SK-N-SH (cell line): ENCODE measurements around the gene SIT1. TPM values are rescaled to one million over a fixed set of nuclear protein-coding genes. Genes with fewer than 3 reads are reported as not detected.
"Not testable (repeated sequence)": the region's sequence is repeated elsewhere in the genome, so short reads cannot be mapped to it uniquely, and the experiment has no call there.

Source experiments
- CTCF ChIA-PET: fragments of 300-600, 350-600 bp; formaldehyde crosslinking; extraction: SDS; loops from one replicate; lab custom pipeline; 2021; lab: Yijun Ruan, JAX
- POLR2A ChIA-PET: fragments of 350-600 bp; sonication (Branson Sonifier 250); formaldehyde crosslinking; extraction: SDS; loops from one replicate; lab custom pipeline; 2020; ENCODE audit warnings: antibody characterized with exemption, inconsistent platforms; lab: Yijun Ruan, JAX
- DNase-seq: peaks from one replicate; pipeline ENCODE4 v3.0.0; 2012
- H2AFZ ChIP-seq: fragments of 200-600 bp; sonication (generic); 2 replicates; pipeline ENCODE4 v1.8.1; 2016; ENCODE audit warnings: antibody characterized with exemption, mild to moderate bottlenecking, low read depth
- H3F3A ChIP-seq: fragments of 200-600 bp; sonication (generic); replicated peaks from 2 replicates; pipeline ENCODE3; 2016; ENCODE audit warnings: antibody characterized with exemption, mild to moderate bottlenecking; ENCODE audit not compliant: insufficient read depth
- H3K27ac ChIP-seq, 2 experiments: fragments of 200-500 bp in 1 of 2; fragments of 200-600 bp in 1 of 2; sonication (Bioruptor generic) in 1 of 2; sonication (generic), shearing (Covaris generic) in 1 of 2; 2 replicates each; pipeline versions ENCODE4 v1.5.1 to v1.6.1; 2014 to 2016; ENCODE audit warnings: low read depth in 2 of 2, inconsistent platforms in 1 of 2, low read length in 1 of 2, mild to moderate bottlenecking in 1 of 2, mixed read lengths in 1 of 2
- H3K27me3 ChIP-seq: fragments of 200-600 bp; sonication (generic), shearing (Covaris generic); 2 replicates; pipeline ENCODE4 v1.6.1; 2016; ENCODE audit warnings: mixed run types; ENCODE audit not compliant: insufficient read depth
- H3K36me3 ChIP-seq, 2 experiments: fragments of 200-500 bp in 1 of 2; fragments of 200-600 bp in 1 of 2; sonication (Bioruptor generic) in 1 of 2; sonication (generic) in 1 of 2; replicated peaks in 1 of 2; 2 replicates each; pipeline versions ENCODE3 to v1.5.1; 2014 to 2016; ENCODE audit warnings: low read length in 1 of 2, mild to moderate bottlenecking in 1 of 2; ENCODE audit not compliant: insufficient read depth in 2 of 2, control insufficient read depth in 1 of 2
- H3K4me1 ChIP-seq, 2 experiments: fragments of 200-500 bp in 1 of 2; fragments of 200-600 bp in 1 of 2; sonication (Bioruptor generic) in 1 of 2; sonication (generic), shearing (Covaris generic) in 1 of 2; 2 replicates each; pipeline versions ENCODE4 v1.5.1 to v1.6.1; 2014 to 2016; ENCODE audit warnings: low read depth in 1 of 2, low read length in 1 of 2, mixed run types in 1 of 2; ENCODE audit not compliant: insufficient read depth in 2 of 2, control insufficient read depth in 1 of 2
- H3K4me2 ChIP-seq: fragments of 200-600 bp; sonication (generic), shearing (Covaris generic); 2 replicates; pipeline ENCODE4 v1.6.1; 2017; ENCODE audit warnings: mixed run types
- H3K4me3 ChIP-seq, 2 experiments: fragments of 200-500 bp in 1 of 2; fragments of 200-600 bp in 1 of 2; sonication (Bioruptor generic) in 1 of 2; sonication (generic), shearing (Covaris generic) in 1 of 2; 2 replicates each; pipeline versions ENCODE4 v1.5.1 to v1.8.1; 2014 to 2016; ENCODE audit warnings: low read depth in 2 of 2, inconsistent platforms in 1 of 2, low read length in 1 of 2, mild to moderate bottlenecking in 1 of 2, mixed read lengths in 1 of 2, moderate library complexity in 1 of 2
- H3K79me2 ChIP-seq: fragments of 200-600 bp; sonication (generic); 2 replicates; pipeline ENCODE4 v1.8.1; 2017; ENCODE audit warnings: mild to moderate bottlenecking; ENCODE audit not compliant: insufficient read depth
- H3K9ac ChIP-seq: fragments of 200-600 bp; sonication (generic); 2 replicates; pipeline ENCODE4 v1.6.1; 2017; ENCODE audit warnings: mixed run types
- H3K9me2 ChIP-seq: fragments of 200-600 bp; sonication (generic); 2 replicates; pipeline ENCODE4 v1.6.1; 2017; ENCODE audit warnings: mixed run types
- H3K9me3 ChIP-seq: fragments of 200-600 bp; sonication (generic); 2 replicates; pipeline ENCODE4 v1.6.1; 2017; ENCODE audit warnings: mixed run types, mild to moderate bottlenecking, moderate library complexity
- H4K20me1 ChIP-seq: fragments of 200-600 bp; sonication (generic); 2 replicates; pipeline ENCODE4 v1.6.1; 2017; ENCODE audit warnings: mild to moderate bottlenecking, mixed run types; ENCODE audit not compliant: insufficient read depth
- ELF1 ChIP-seq: IDR thresholded peaks from 2 replicates; pipeline ENCODE4 v1.4.0; 2012
- EZH2phosphoT487 ChIP-seq: fragments of 200-600 bp; sonication (generic); IDR thresholded peaks from 2 replicates; pipeline ENCODE4 v1.6.1; 2017; ENCODE audit warnings: low read depth, mixed run types, mild to moderate bottlenecking, antibody characterized with exemption, moderate library complexity, borderline replicate concordance
- IRF3 ChIP-seq: fragments of 150-350 bp; IDR thresholded peaks from 2 replicates; pipeline ENCODE4 v1.6.1; 2016; ENCODE audit warnings: mild to moderate bottlenecking, low read depth, low read length
- JUND ChIP-seq: IDR thresholded peaks from 2 replicates; pipeline ENCODE4 v1.4.0; 2012
- NFIC ChIP-seq: IDR thresholded peaks from 2 replicates; pipeline ENCODE4 v1.4.0; 2012; ENCODE audit warnings: borderline replicate concordance
- NRF1 ChIP-seq: IDR thresholded peaks from 2 replicates; pipeline ENCODE4 v1.6.1; 2012; ENCODE audit warnings: low read depth, mild to moderate bottlenecking, low read length
- PBX3 ChIP-seq: IDR thresholded peaks from 2 replicates; pipeline ENCODE4; 2012
- POLR2AphosphoS5 ChIP-seq: IDR thresholded peaks from 2 replicates; pipeline ENCODE4 v1.6.1; 2012; ENCODE audit warnings: low read depth, low read length
- RAD21 ChIP-seq: IDR thresholded peaks from 2 replicates; pipeline ENCODE4 v1.6.1; 2012; ENCODE audit warnings: mild to moderate bottlenecking, low read length
- RCOR1 ChIP-seq: fragments of 150-350 bp; IDR thresholded peaks from 2 replicates; pipeline ENCODE4 v1.6.1; 2017; ENCODE audit warnings: antibody characterized with exemption, low read length
- RFX5 ChIP-seq: IDR thresholded peaks from 2 replicates; pipeline ENCODE4 v1.6.1; 2012; ENCODE audit warnings: mild to moderate bottlenecking, improper control_type of control experiment, low read length
- RXRA ChIP-seq: IDR thresholded peaks from 2 replicates; pipeline ENCODE4 v1.4.0; 2012; ENCODE audit warnings: low read depth, mild to moderate bottlenecking, borderline replicate concordance
- SIN3A ChIP-seq: IDR thresholded peaks from 2 replicates; pipeline ENCODE4 v1.6.1; 2012; ENCODE audit warnings: low read depth, mild to moderate bottlenecking, low read length, moderate library complexity, borderline replicate concordance
- SMC3 ChIP-seq: IDR thresholded peaks from 2 replicates; pipeline ENCODE4 v1.6.1; 2012; ENCODE audit warnings: low read depth, low read length, improper control_type of control experiment
- YY1 ChIP-seq: IDR thresholded peaks from 2 replicates; pipeline ENCODE4 v1.4.0; 2012; ENCODE audit warnings: low read depth, mild to moderate bottlenecking
- ZBTB33 ChIP-seq: IDR thresholded peaks from 2 replicates; pipeline ENCODE4 v1.4.0; 2012; ENCODE audit warnings: low read depth, borderline replicate concordance
- WGBS: methylation state at CpG from one replicate; pipeline ENCODE4 v1.1.6; 2017; ENCODE audit warnings: low lambda C conversion rate; 5-methylcytosine and 5-hydroxymethylcytosine counted together
- polyA plus RNA-seq, 3 experiments: library from polyadenylated mRNA; depleted of rRNA; stranded (reverse); fragments of >200 nt; gene quantifications; 2 replicates each; pipeline ENCODE4 v1.2.3, GENCODE V29; 2012

Gene SIT1
- polyA plus RNA-seq, 1 of the 3 experiments (the other 2 are of a cell fraction): not detected

DNA sequence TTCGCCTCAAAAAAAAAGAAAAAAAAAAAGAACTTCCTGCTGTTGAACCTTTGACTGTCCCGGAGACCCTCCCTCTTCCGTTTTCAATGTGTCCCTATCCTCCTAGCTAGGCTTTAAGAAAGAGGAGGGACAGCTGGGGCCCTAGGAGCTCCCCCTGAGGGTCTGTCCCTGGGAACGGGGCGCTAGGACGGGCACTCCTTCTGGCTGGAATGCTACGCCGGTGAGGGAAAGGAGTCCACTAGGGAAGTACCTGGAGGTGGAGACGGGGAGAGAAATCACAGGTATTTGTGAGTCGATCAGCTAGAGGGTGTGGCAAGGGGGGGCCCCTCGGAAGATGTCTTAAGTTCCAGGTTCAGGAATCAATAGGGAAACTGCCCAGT, 4.6 kb downstream of the SIT1 start:
- CTCF ChIA-PET: interaction anchor here (0.7 to 5.7 kb wide), 25 partner anchors 11 to 522 kb away, joined by 3 to 86 read pairs (median 4); partner anchors contain the start of genes CCDC107, CD72, CREB3 and GBA2
- no peaks in the 10 kb centered on the region for H3K79me2 ChIP-seq
- H4K20me1 ChIP-seq: no peaks in the 10 kb centered on the region
- H3K4me2 ChIP-seq: peak overlapping the region; percentile 96
- no peaks in the 10 kb centered on the region for H3K9me2 ChIP-seq
- H3K27ac ChIP-seq: peak overlapping the region in 1 of 2 experiments; percentile 76; a peak in 1 of 4 replicates
- no peaks in the 10 kb centered on the region for H3K36me3 ChIP-seq
- H3K4me1 ChIP-seq: peaks cover 6 to 7% of the 10 kb centered on the region in 2 experiments; a peak in 2 of 4 replicates
- peak overlapping the region; percentile 61 to 67 for H3K4me3 ChIP-seq
- H3K9me3 ChIP-seq: no peaks in the 10 kb centered on the region
- TF ChIP-seq RXRA: no peak
- no peak for TF ChIP-seq EZH2phosphoT487
- TF ChIP-seq JUND: no peak
- no peak for TF ChIP-seq IRF3
- TF ChIP-seq SMC3: no peak
- no peak for TF ChIP-seq PBX3
- no peak for TF ChIP-seq RCOR1
- TF ChIP-seq YY1: no peak
- no peak for TF ChIP-seq SIN3A
- TF ChIP-seq NFIC: no peak
- TF ChIP-seq NRF1: no peak
- TF ChIP-seq RFX5: no peak
- TF ChIP-seq ZBTB33: no peak
- no peak for TF ChIP-seq POLR2AphosphoS5
- TF ChIP-seq ELF1: no peak
- TF ChIP-seq RAD21: no peak
- peak overlapping the region; percentile 63 for H3K9ac ChIP-seq
- H3F3A ChIP-seq: peaks cover 6% of the 10 kb centered on the region
- H2AFZ ChIP-seq: peak overlapping the region; percentile 97
- no peak for DNase-seq
- WGBS: 35% methylated on average over 9 of the region's 11 CpGs
- POLR2A ChIA-PET: interaction anchor here (0.9 to 2.6 kb wide), 2 partner anchors 12 to 567 kb away, joined by 3 to 20 read pairs; partner anchors contain the start of genes CCDC107, FANCG and RMRP
- H3K27me3 ChIP-seq: no peaks in the 10 kb centered on the region

DNA sequence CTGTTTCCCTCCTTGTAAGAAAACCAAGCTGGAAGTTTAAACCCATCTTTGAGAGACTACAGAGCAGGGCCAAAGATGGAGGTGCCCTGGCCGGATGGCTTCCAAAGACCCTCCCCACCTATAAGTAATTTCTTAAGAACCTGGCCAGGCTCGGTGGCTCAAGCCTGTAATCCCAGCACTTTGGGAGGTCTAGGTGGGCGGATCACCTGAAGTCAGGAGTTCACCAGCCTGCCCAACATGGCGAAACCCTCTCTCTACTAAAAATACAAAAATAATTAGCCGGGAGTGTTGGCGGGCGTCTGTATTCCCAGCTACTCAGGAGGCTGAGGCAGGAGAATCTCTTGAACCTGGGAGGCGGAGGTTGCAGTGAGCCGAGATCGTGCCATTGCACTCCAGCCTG, 5.0 kb downstream of the SIT1 start:
- H3K79me2 ChIP-seq, H3K9me3 ChIP-seq, H3K36me3 ChIP-seq, H3K4me1 ChIP-seq, H3K27ac ChIP-seq, H3K27me3 ChIP-seq, H3K9me2 ChIP-seq, DNase-seq, H4K20me1 ChIP-seq, H3F3A ChIP-seq, H3K9ac ChIP-seq: not testable (repeated sequence)
- Histone ChIP-seq H3K4me3 (peak overlapping the region in 1 of 2 experiments; percentile 67; a peak in 2 of 4 replicates), H2AFZ (peak overlapping the region; percentile 97; the same call in 1 of the 2 replicates), H3K4me2 (peak overlapping the region; percentile 96; the same call in 1 of the 2 replicates)
- ChIA-PET POLR2A (interaction anchor here (2.6 kb wide), 1 partner anchor 12 kb away, joined by 20 read pairs; the partner anchor contains the start of genes CCDC107 and RMRP), CTCF (interaction anchor here (0.8 to 5.7 kb wide), 20 partner anchors 10 to 521 kb away, joined by 3 to 86 read pairs (median 4); partner anchors contain the start of genes CCDC107, CD72, CREB3 and GBA2)
- WGBS: 96% methylated on average over 10 of the region's 10 CpGs
